ENCODE data around the gene IGLL5. TPM values are rescaled to one million over a fixed set of nuclear protein-coding genes. Genes with fewer than 3 reads are reported as not detected.

IGLL5 gene
- total RNA-seq, 4 donors from 2014 or later: 1.8 to 15.7 TPM; not detected in 2

- intact Hi-C loops (cut with DNase I): no loop called here
- no peaks in the 10 kb centered on the region for H3K36me3 ChIP-seq
- no peaks in the 10 kb centered on the region for H3K9me3 ChIP-seq
- no peaks in the 10 kb centered on the region for H3K27me3 ChIP-seq
- H3K4me3 ChIP-seq (replicated peaks in 1 of 3): no peak overlapping the region
- no peak for DNase-seq
- 81 to 93% methylated on average over 3 to 9 of the region's 9 CpGs for WGBS, 2 donors
- TF ChIP-seq POLR2A (IDR thresholded peaks at IDR 0.05) (no peak), CTCF (IDR thresholded peaks at IDR 0.05) (no peak)
- no peak overlapping the region for H3K27ac ChIP-seq
- no peaks in the 10 kb centered on the region for H3K4me1 ChIP-seq
These were observed 2.5 kb upstream of the IGLL5 start for GRCh38 chr22:22884888-22885840.

GRCh38 chr22:22886546-22886945, 1.1 kb upstream of the IGLL5 start:
- TF ChIP-seq POLR2A (IDR thresholded peaks at IDR 0.05) (no peak), CTCF (IDR thresholded peaks at IDR 0.05) (no peak)
- H3K36me3 ChIP-seq: no peaks in the 10 kb centered on the region
- no peak overlapping the region for H3K4me3 ChIP-seq (replicated peaks in 1 of 3)
- DNase-seq: no peak
- H3K27me3 ChIP-seq: no peaks in the 10 kb centered on the region
- no peak overlapping the region for H3K27ac ChIP-seq
- H3K9me3 ChIP-seq: no peaks in the 10 kb centered on the region
- no peaks in the 10 kb centered on the region for H3K4me1 ChIP-seq
- intact Hi-C loops (cut with DNase I): no loop called here
- WGBS, 2 donors: 83 to 94% methylated on average over 4 of the region's 4 CpGs

- no peaks in the 10 kb centered on the region for H3K36me3 ChIP-seq
- WGBS, 2 donors: 74 to 78% methylated on average over 12 to 13 of the region's 13 CpGs
- no peak overlapping the region for H3K4me3 ChIP-seq (replicated peaks in 1 of 3)
- H3K27me3 ChIP-seq: no peaks in the 10 kb centered on the region
- no peak overlapping the region for H3K27ac ChIP-seq
- no peaks in the 10 kb centered on the region for H3K4me1 ChIP-seq
- no peak for TF ChIP-seq POLR2A (IDR thresholded peaks at IDR 0.05)
- TF ChIP-seq CTCF (IDR thresholded peaks at IDR 0.05): no peak
- no peak for DNase-seq
- H3K9me3 ChIP-seq: no peaks in the 10 kb centered on the region
- intact Hi-C loops (cut with DNase I): no loop called here
These were observed 1.1 kb downstream of the IGLL5 start for GRCh38 chr22:22888571-22889353.

GRCh38 chr22:22890085-22890484, 2.5 kb downstream of the IGLL5 start:
- no peaks in the 10 kb centered on the region for H3K36me3 ChIP-seq
- TF ChIP-seq POLR2A (IDR thresholded peaks at IDR 0.05): no peak
- TF ChIP-seq CTCF (IDR thresholded peaks at IDR 0.05): no peak
- H3K27me3 ChIP-seq: no peaks in the 10 kb centered on the region
- H3K9me3 ChIP-seq: no peaks in the 10 kb centered on the region
- H3K4me1 ChIP-seq: no peaks in the 10 kb centered on the region
- no peak overlapping the region for H3K27ac ChIP-seq
- H3K4me3 ChIP-seq (replicated peaks in 1 of 3): no peak overlapping the region
- DNase-seq: no peak
- intact Hi-C loops (cut with DNase I): no loop called here

Measured in thyroid gland (tissue), 4 donors.